Measurements from ENCODE around the gene CRTC1.

Gene CRTC1

GRCh38 chr19:18749362-18750231 lies 66.1 kb downstream of the CRTC1 start:
- no peak for DNase-seq (ENCODE audit: low read depth)

DNA sequence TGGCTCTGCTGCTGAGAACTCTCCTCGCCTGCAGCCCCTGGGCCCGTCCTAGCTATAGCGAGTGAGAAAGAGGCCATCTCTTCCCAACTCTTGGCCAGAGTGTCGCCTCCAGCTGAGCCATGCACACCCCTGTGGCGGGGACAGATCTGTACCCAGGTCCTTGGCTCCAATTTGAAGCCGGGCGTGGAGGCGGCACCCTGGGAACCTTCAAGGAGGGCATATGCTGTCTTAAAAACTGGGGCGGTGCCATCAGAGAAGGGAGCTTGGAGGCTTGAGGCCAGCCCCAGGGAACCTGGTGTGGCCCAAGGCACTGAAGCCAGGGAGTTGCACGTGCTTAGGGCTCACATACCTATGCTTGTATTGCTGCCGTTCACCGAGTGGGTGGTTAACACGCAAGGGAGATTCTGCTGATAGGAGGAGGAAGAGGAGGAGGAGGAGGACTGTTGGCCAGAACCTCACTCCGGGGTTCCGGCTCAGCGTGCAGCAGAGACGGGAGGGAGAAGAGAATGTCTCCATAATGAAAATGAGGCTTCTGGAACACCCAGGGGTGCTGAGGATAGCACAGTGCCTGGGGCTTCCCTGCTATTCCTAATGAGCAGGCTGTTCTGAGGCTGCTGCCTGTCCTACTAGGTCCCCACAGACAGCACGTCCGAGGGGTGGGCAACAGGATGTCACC lies 67.0 kb downstream of the CRTC1 start:
- no peak for DNase-seq (ENCODE audit: low read depth)

- DNase-seq (ENCODE audit: low read depth): no peak
Observed at GRCh38 chr19:18751571-18751970, 68.1 kb downstream of the CRTC1 start.

DNA sequence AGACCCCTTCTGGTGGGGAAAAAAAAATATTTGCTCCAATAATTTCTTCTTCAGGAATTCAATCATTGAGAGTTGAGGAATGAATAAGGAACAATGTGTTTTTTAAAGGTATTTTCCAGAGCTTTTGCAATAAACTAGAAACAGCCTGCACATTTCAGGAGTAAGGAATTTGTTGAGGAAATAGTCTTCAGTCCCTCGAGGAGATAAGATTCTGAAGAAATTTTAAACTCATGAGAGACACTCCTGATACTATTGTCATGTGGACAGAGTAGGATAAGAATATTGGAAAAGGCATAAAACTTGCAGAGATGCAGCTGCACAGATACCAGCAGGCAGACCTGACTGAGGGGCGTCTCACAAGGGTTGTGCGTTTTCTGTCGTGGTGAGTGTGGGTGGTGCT lies 71.0 kb downstream of the CRTC1 start:
- DNase-seq (ENCODE audit: low read depth): no peak

- no peak for DNase-seq (ENCODE audit: low read depth)
Observed at GRCh38 chr19:18756896-18757295, 73.4 kb downstream of the CRTC1 start.

DNA sequence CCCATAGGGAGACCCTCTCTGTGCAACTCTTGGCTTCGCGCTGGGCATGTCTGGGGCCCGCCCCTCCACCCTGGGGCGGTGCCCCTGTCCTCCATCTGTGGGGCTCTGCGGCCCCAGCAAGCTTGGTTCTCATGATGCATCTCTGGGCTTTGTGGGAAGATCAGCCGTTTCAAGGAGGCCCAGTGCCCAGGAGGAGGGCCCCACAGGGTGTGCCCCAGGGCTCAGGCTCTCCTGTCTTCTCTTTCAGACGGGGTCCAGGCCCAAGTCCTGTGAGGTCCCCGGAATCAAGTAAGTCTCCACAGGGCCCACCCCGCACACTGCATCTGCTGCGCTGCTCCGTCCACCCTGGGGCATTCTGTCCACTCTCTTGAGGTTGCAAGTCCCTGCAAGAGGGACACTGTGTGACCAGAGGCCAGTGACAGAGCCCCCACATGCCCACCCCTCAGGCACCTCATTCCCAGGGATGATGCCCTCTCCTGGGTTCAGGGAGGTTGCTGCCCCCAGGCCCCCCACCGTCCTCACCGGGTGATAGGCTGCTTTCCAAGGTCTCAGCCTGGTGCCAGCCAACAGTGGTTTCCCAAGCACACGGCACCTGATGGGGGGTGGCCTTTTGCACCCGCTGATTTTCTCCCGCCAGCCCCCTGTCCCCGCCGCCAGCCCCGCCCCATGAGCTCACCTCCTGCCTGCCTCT lies 76.0 kb downstream of the CRTC1 start:
- DNase-seq (ENCODE audit: low read depth): no peak

GRCh38 chr19:18759995-18760426 lies 76.5 kb downstream of the CRTC1 start:
- DNase-seq (ENCODE audit: low read depth): no peak

GRCh38 chr19:18760440-18761383 lies 77.2 kb downstream of the CRTC1 start:
- DNase-seq (ENCODE audit: low read depth): no peak

DNA sequence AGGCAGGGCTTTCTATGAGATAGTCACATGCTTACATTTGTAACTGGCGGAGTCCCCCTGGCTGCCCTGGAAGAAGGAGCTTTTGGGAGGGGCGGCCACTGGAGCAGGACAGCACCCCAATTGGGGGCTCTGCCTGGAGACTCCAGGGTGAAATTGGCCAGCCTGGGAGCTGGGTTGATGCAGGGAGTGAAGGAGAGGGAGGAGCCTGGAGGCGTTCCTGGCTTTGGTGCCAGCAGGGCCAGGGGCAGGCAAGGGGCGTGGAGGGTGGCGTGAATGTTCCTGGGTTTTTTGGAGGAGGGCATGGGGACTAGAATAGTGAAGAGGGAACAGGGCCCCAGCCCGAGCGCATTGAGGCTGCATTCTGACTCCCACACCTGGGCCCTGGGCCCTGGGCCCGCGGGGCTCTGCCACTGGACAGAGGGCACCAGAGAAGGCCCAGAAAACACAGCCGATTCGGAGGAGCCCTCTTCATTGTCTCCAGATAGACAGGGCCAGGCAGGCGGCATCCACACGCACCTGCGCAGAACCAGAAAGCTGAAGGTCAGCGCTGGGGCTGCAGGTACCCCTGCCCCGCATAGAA lies 78.1 kb downstream of the CRTC1 start:
- no peak for DNase-seq (ENCODE audit: low read depth)

- no peak for DNase-seq (ENCODE audit: low read depth)
Observed at GRCh38 chr19:18762125-18763023, 78.9 kb downstream of the CRTC1 start.

DNA sequence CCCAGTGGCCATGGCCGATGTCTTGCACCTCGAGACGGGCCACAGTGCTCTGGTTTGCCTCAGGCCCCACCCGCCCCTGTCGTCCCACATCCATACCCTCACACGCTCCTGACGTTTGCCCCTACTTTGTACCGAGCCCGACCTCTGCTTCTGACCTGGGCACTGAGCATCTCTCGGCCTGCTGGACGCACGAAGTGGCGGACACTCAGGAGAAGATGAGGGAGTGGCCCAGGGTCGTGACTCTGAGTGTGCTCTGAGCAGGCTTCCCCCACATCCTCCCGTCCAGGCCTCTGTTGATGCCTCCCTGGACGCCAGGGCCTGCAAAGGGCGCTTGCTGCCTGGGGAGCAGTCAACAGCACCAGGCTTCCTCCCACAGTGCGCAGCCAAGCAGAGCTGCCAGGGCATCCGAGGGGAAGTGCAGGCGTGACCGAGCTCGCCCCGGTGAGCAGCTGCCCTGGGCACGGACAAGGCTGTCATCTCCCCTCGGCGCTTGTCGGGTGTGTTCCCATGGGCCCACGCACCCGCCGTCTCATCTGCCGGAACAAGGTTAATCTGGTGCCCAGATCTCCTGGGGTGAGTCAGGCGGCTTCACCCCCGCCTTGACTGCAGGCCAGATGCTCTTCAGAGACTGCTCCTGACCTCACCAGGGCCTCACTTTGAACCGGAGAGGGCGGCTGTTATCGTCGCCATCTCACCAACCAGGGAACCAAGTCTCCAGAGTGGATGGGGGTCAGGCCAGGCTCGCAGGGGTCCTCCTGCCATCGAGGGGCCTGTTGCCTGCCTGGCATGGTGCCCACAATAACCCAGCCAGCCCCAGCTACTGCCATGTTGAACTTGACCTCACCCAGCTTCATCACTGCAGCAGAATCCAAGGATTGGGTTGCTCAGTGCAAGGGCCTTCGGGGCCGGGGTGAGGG lies 80.5 kb downstream of the CRTC1 start:
- no peak for DNase-seq (ENCODE audit: low read depth)

- DNase-seq (ENCODE audit: low read depth): no peak
Observed at GRCh38 chr19:18764591-18765051, 81.1 kb downstream of the CRTC1 start.

- DNase-seq (ENCODE audit: low read depth): no peak
Observed at GRCh38 chr19:18765224-18765623, 81.7 kb downstream of the CRTC1 start.

DNA sequence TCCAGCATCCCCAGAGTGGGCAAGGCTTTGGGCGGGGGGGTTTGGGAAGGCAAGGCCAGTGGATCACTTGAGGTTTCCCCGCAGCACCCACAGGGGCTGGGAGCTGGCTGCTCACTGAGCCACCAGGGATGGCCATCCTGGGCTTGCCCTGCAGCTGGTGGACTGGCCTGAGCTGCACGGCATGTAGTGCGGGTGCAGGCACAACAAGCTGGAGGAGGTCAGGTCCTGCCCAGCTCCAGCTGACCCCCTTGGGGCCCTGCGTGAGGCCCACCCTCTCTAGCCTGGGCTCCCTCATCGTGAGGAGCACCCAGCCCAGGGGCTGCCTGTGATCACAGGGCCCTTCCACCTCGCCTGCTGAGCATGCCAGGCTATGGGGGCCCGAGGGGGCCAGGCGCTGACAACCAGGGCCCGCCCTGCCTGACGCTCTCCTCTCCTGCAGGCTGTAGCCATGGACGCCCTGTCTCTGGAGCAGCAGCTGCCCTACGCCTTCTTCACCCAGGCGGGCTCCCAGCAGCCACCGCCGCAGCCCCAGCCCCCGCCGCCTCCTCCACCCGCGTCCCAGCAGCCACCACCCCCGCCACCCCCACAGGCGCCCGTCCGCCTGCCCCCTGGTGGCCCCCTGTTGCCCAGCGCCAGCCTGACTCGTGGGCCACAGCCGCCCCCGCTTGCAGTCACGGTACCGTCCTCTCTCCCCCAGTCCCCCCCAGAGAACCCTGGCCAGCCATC lies 84.7 kb downstream of the CRTC1 start:
- no peak for DNase-seq (ENCODE audit: low read depth)

DNA sequence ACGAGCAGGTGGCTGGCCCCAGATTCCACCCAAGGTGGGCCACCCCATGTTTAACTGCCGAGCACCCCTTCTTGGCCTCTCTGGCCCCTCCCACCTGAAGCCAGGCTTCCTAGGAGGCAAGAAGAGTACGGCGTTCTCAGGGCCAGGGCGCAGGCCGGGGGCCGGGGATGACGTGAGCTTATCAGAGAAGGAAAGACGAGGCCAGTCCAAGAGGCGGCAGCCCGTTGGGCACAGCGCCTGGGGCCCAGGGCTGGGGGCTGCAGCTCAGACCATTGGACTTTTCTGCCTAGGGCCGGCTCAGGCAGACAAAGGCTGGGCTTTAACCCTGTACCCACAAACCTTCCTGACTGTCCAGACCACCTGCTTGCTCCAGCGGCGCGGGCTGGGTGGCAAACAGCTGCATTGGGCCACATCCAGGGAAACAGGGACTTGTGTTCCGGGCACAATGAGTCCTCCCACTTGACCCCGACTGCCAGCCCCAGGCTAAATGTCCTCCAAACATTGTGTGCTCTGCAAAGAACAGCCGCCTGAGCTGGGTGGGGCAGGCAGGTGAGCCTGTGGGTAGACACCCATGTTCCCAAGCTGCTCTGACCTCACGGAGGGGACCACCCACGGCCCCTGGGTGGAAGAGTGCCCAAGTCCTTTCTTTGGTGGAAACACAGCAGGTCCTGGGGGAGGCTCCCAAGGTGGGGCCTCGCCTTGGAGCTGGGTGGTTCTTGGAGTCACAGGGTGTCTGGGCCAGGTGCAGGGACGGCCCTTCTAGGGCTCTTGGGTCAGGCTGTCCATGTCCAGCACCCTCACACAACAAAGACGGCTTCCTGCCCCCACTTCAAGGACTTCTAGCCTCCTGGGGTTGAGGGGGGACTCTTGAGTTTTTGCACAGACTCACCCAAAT lies 85.8 kb downstream of the CRTC1 start:
- no peak for DNase-seq (ENCODE audit: low read depth)

- DNase-seq (ENCODE audit: low read depth): no peak
Observed at GRCh38 chr19:18769989-18770528, 86.6 kb downstream of the CRTC1 start.

Measured in stimulated activated CD8-positive, alpha-beta memory T cell treated with anti-CD3 and anti-CD28 coated beads, Interleukin-4, amount 100 ng/mL, for 24 hours (primary cell).